SK-N-SH treated with all-trans-retinoic acid at 6 μM for 48 hours (cell line): ENCODE data around the gene CLEC2D.

Experiments
- ATAC-seq: fragments of 200-7000 bp; cut with Tn5 transposase; 3 replicates; pipeline ENCODE4 v1.9.1; 2020; ENCODE audit warnings: mild to moderate bottlenecking, moderate library complexity
- ARNTL ChIP-seq: fragments of 450-650 bp; formaldehyde crosslinking; IDR thresholded peaks from 2 replicates; pipeline ENCODE4 v1.5.0; 2020; ENCODE audit warnings: low read depth, mild to moderate bottlenecking, moderate library complexity, borderline replicate concordance
- BACH2 ChIP-seq: fragments of 250-450 bp; sonication (Bioruptor Pico); IDR thresholded peaks from 2 replicates; pipeline ENCODE4 v1.9.0; 2021; ENCODE audit warnings: mild to moderate bottlenecking, borderline replicate concordance
- CREB5 ChIP-seq: fragments of 250-450 bp; sonication (Bioruptor Pico); IDR thresholded peaks from 2 replicates; pipeline ENCODE4 v1.5.1; 2020; ENCODE audit warnings: low read depth, mild to moderate bottlenecking, moderate library complexity
- CSDC2 ChIP-seq: fragments of 250-450 bp; sonication (Bioruptor Pico); IDR thresholded peaks from 2 replicates; pipeline ENCODE4 v1.5.0; 2020; ENCODE audit warnings: mild to moderate bottlenecking, moderate library complexity
- CSRNP3 ChIP-seq: fragments of 250-450 bp; sonication (Bioruptor Pico); IDR thresholded peaks from 2 replicates; pipeline ENCODE4 v1.5.1; 2021; ENCODE audit warnings: mild to moderate bottlenecking, moderate library complexity
- ESRRG ChIP-seq: fragments of 250-450 bp; sonication (Bioruptor Pico); IDR thresholded peaks from 2 replicates; pipeline ENCODE4 v1.6.1; 2021; ENCODE audit warnings: mild to moderate bottlenecking
- GLIS3 ChIP-seq: fragments of 250-450 bp; sonication (Bioruptor Pico); IDR thresholded peaks from 2 replicates; pipeline ENCODE4 v1.5.0; 2020; ENCODE audit warnings: mild to moderate bottlenecking, moderate library complexity
- ISL1 ChIP-seq: fragments of 250-450 bp; sonication (Bioruptor Pico); IDR thresholded peaks from 2 replicates; pipeline ENCODE4 v2.1.2; 2022; ENCODE audit warnings: mild to moderate bottlenecking, moderate library complexity
- OSR1 ChIP-seq: fragments of 250-450 bp; sonication (Bioruptor Pico); IDR thresholded peaks from 2 replicates; pipeline ENCODE4 v1.8.0; 2022; ENCODE audit warnings: moderate library complexity, mild to moderate bottlenecking, inconsistent platforms
- PATZ1 ChIP-seq: fragments of 250-450 bp; sonication (Bioruptor Pico); IDR thresholded peaks from 2 replicates; pipeline ENCODE4 v1.8.0; 2020; ENCODE audit warnings: mild to moderate bottlenecking, moderate library complexity, borderline replicate concordance
- PPARA ChIP-seq: fragments of 250-450 bp; sonication (Bioruptor Pico); IDR thresholded peaks from 2 replicates; pipeline ENCODE4 v1.5.0; 2020; ENCODE audit warnings: mild to moderate bottlenecking, borderline replicate concordance
- RARB ChIP-seq: fragments of 250-450 bp; sonication (Bioruptor Pico); IDR thresholded peaks from 2 replicates; pipeline ENCODE4 v1.8.0; 2021; ENCODE audit warnings: mild to moderate bottlenecking, moderate library complexity
- SNAI2 ChIP-seq: fragments of 250-450 bp; sonication (Bioruptor Pico); IDR thresholded peaks from 2 replicates; pipeline ENCODE4 v1.5.0; 2020; ENCODE audit warnings: mild to moderate bottlenecking, moderate library complexity
- TCF4 ChIP-seq: fragments of 250-450 bp; sonication (Bioruptor Pico); IDR thresholded peaks from 2 replicates; pipeline ENCODE4 v1.8.0; 2021; ENCODE audit warnings: mild to moderate bottlenecking, moderate library complexity, borderline replicate concordance
- TOX ChIP-seq: fragments of 250-450 bp; sonication (Bioruptor Pico); IDR thresholded peaks from 2 replicates; pipeline ENCODE4 v1.8.0; 2021; ENCODE audit warnings: mild to moderate bottlenecking, moderate library complexity, borderline replicate concordance
- ZC3H10 ChIP-seq: fragments of 250-450 bp; sonication (Bioruptor Pico); IDR thresholded peaks from 2 replicates; pipeline ENCODE4 v1.5.1; 2021; ENCODE audit warnings: mild to moderate bottlenecking, moderate library complexity
- ZFP3 ChIP-seq: fragments of 250-450 bp; sonication (Bioruptor Pico); IDR thresholded peaks from 2 replicates; pipeline ENCODE4 v1.5.0; 2020; ENCODE audit warnings: mild to moderate bottlenecking, moderate library complexity
- ZFP30 ChIP-seq: fragments of 450-650 bp; formaldehyde crosslinking; IDR thresholded peaks from 2 replicates; pipeline ENCODE4 v1.5.0; 2022; ENCODE audit warnings: mild to moderate bottlenecking, moderate library complexity
- ZNF565 ChIP-seq: fragments of 450-650 bp; formaldehyde crosslinking; conservative IDR thresholded peaks from 2 replicates; pipeline ENCODE4 v1.5.0; 2020; ENCODE audit warnings: low read depth, mild to moderate bottlenecking, moderate library complexity
- ZNF70 ChIP-seq: fragments of 450-650 bp; formaldehyde crosslinking; IDR thresholded peaks from 2 replicates; pipeline ENCODE4 v1.5.0; 2020; ENCODE audit warnings: mild to moderate bottlenecking, moderate library complexity
- ZNF8 ChIP-seq: fragments of 450-650 bp; formaldehyde crosslinking; IDR thresholded peaks from 2 replicates; pipeline ENCODE4 v1.5.0; 2020; ENCODE audit warnings: mild to moderate bottlenecking, moderate library complexity

The CLEC2D gene

GRCh38 chr12:9636150-9636850, 33.2 kb upstream of the CLEC2D start (continued):
- no peak for TF ChIP-seq CSRNP3 (CRISPR knock-in tag)

GRCh38 chr12:9636851-9637206, 32.7 kb upstream of the CLEC2D start:
- no peak for TF ChIP-seq RARB (CRISPR knock-in tag)
- TF ChIP-seq ARNTL, result no peak
- no peak for TF ChIP-seq CREB5 (CRISPR knock-in tag)
- no peak for TF ChIP-seq BACH2 (CRISPR knock-in tag)
- no peak for TF ChIP-seq PATZ1 (CRISPR knock-in tag)
- no peak for TF ChIP-seq ZNF70 (CRISPR knock-in tag)
- no peak for TF ChIP-seq ZNF8 (CRISPR knock-in tag)
- no peak for TF ChIP-seq SNAI2
- no peak for TF ChIP-seq CSDC2 (CRISPR knock-in tag)
- no peak for TF ChIP-seq ISL1 (CRISPR knock-in tag)
- TF ChIP-seq PPARA, result no peak
- no peak for TF ChIP-seq ESRRG (CRISPR knock-in tag)
- no peak for TF ChIP-seq ZFP3
- TF ChIP-seq CSRNP3 (CRISPR knock-in tag), result no peak
- no peak for TF ChIP-seq ZFP30 (CRISPR knock-in tag)
- no peak for TF ChIP-seq OSR1 (CRISPR knock-in tag)
- TF ChIP-seq TCF4 (CRISPR knock-in tag), result no peak
- no peak for TF ChIP-seq GLIS3
- TF ChIP-seq ZC3H10 (CRISPR knock-in tag), result no peak
- no peak for TF ChIP-seq TOX (CRISPR knock-in tag)
- TF ChIP-seq, all 23 proteins: peak for 0
- ATAC-seq, result no peak

GRCh38 chr12:9640024-9640423, 29.5 kb upstream of the CLEC2D start:
- TF ChIP-seq ZNF565 (no peak), ZFP30 (CRISPR knock-in tag) (no peak), TOX (CRISPR knock-in tag) (no peak), ZC3H10 (CRISPR knock-in tag) (no peak), SNAI2 (no peak), ZNF70 (CRISPR knock-in tag) (no peak), BACH2 (CRISPR knock-in tag) (no peak), GLIS3 (no peak), PATZ1 (CRISPR knock-in tag) (no peak), TCF4 (CRISPR knock-in tag) (no peak), ARNTL (no peak), ZNF8 (CRISPR knock-in tag) (no peak), ISL1 (CRISPR knock-in tag) (no peak), CSDC2 (CRISPR knock-in tag) (no peak), CSRNP3 (CRISPR knock-in tag) (no peak), RARB (CRISPR knock-in tag) (no peak), PPARA (no peak), CREB5 (CRISPR knock-in tag) (no peak)
- ATAC-seq, result no peak
